WERI-Rb-1 (cell line): ENCODE results near the gene TP53TG5.

ENCODE experiments used
- DNase-seq: peaks from one replicate; pipeline ENCODE4 v3.0.0-alpha.2; 2020
- H3K27ac ChIP-seq: fragments of 250-450 bp; sonication (Bioruptor Pico); 2 replicates; pipeline ENCODE4 v1.5.1; 2020; ENCODE audit warnings: mild to moderate bottlenecking, moderate library complexity
- H3K27me3 ChIP-seq: fragments of 250-450 bp; sonication (Bioruptor Pico); 2 replicates; pipeline ENCODE4 v1.5.1; 2021; ENCODE audit warnings: mild to moderate bottlenecking, low read depth, moderate library complexity; ENCODE audit not compliant: insufficient read depth, severe bottlenecking
- H3K36me3 ChIP-seq: fragments of 250-450 bp; sonication (Bioruptor Pico); 2 replicates; pipeline ENCODE4 v1.5.1; 2020; ENCODE audit warnings: mild to moderate bottlenecking, moderate library complexity
- H3K4me3 ChIP-seq: 2 replicates; pipeline ENCODE4 v1.5.1; 2011; ENCODE audit warnings: low read depth, mild to moderate bottlenecking, control low read depth, low read length
- H3K9me3 ChIP-seq: fragments of 250-450 bp; sonication (Bioruptor Pico); 2 replicates; pipeline ENCODE4 v1.5.1; 2021; ENCODE audit warnings: mild to moderate bottlenecking, moderate library complexity; ENCODE audit not compliant: severe bottlenecking
- CTCF ChIP-seq: IDR thresholded peaks from 2 replicates; pipeline ENCODE4 v1.5.1; 2011; ENCODE audit warnings: low read depth, mild to moderate bottlenecking, control low read depth, inconsistent platforms, low read length

The TP53TG5 gene

GRCh38 chr20:45362804-45363610 lies 15.1 kb downstream of the TP53TG5 start, which contains the start of gene SYS1:
Gene SYS1 (plus strand): TSS chr20:45363156. CDS start chr20:45363532, 376 bp downstream.
- Histone ChIP-seq H3K27ac (peak within 1 kb of the TSS; percentile 91), H3K27me3 (no peaks in the 10 kb centered on the region), H3K9me3 (no peaks in the 10 kb centered on the region), H3K36me3 (peaks cover 24% of the 10 kb centered on the region), H3K4me3 (peak within 1 kb of the TSS; percentile 79)
- TF ChIP-seq CTCF: peak; percentile 78
- peak; percentile 99 for DNase-seq

- Histone ChIP-seq H3K27ac (no peak overlapping the region), H3K27me3 (no peaks in the 10 kb centered on the region), H3K4me3 (no peak overlapping the region), H3K36me3 (peaks cover 12% of the 10 kb centered on the region), H3K9me3 (no peaks in the 10 kb centered on the region)
- TF ChIP-seq CTCF: no peak
- no peak for DNase-seq
These were observed 16.3 kb downstream of the TP53TG5 start for GRCh38 chr20:45361793-45362192.

- Histone ChIP-seq H3K27me3 (no peaks in the 10 kb centered on the region), H3K9me3 (no peaks in the 10 kb centered on the region), H3K4me3 (no peak overlapping the region), H3K27ac (no peak overlapping the region), H3K36me3 (no peaks in the 10 kb centered on the region)
- no peak for DNase-seq
- TF ChIP-seq CTCF: no peak
These were observed 18.5 kb downstream of the TP53TG5 start for GRCh38 chr20:45359406-45360148.

GRCh38 chr20:45359069-45359405 lies 19.1 kb downstream of the TP53TG5 start:
- Histone ChIP-seq H3K27ac (no peak overlapping the region), H3K27me3 (no peaks in the 10 kb centered on the region), H3K9me3 (no peaks in the 10 kb centered on the region), H3K4me3 (no peak overlapping the region), H3K36me3 (no peaks in the 10 kb centered on the region)
- no peak for DNase-seq
- TF ChIP-seq CTCF: no peak

- no peak for TF ChIP-seq CTCF
- no peak for DNase-seq
- Histone ChIP-seq H3K9me3 (no peaks in the 10 kb centered on the region), H3K4me3 (no peak overlapping the region), H3K27me3 (no peaks in the 10 kb centered on the region), H3K36me3 (no peaks in the 10 kb centered on the region), H3K27ac (no peak overlapping the region)
These were observed 19.6 kb downstream of the TP53TG5 start for GRCh38 chr20:45358282-45359068.
